Activated gamma-delta T cell (primary cell): ENCODE results near the gene SLC12A9.
"Not testable (repeated sequence)": the region's sequence is repeated elsewhere in the genome, so short reads cannot be mapped to it uniquely, and the experiment has no call there.

ENCODE experiments used
- DNase-seq: peaks from one replicate; lab custom pipeline; 2025; lab: John Stamatoyannopoulos, UW
- total RNA-seq, 2 donors: gene quantifications; one replicate each; lab custom pipeline; 2026; lab: John Stamatoyannopoulos, UW

Gene SLC12A9, protein sequence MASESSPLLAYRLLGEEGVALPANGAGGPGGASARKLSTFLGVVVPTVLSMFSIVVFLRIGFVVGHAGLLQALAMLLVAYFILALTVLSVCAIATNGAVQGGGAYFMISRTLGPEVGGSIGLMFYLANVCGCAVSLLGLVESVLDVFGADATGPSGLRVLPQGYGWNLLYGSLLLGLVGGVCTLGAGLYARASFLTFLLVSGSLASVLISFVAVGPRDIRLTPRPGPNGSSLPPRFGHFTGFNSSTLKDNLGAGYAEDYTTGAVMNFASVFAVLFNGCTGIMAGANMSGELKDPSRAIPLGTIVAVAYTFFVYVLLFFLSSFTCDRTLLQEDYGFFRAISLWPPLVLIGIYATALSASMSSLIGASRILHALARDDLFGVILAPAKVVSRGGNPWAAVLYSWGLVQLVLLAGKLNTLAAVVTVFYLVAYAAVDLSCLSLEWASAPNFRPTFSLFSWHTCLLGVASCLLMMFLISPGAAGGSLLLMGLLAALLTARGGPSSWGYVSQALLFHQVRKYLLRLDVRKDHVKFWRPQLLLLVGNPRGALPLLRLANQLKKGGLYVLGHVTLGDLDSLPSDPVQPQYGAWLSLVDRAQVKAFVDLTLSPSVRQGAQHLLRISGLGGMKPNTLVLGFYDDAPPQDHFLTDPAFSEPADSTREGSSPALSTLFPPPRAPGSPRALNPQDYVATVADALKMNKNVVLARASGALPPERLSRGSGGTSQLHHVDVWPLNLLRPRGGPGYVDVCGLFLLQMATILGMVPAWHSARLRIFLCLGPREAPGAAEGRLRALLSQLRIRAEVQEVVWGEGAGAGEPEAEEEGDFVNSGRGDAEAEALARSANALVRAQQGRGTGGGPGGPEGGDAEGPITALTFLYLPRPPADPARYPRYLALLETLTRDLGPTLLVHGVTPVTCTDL
- total RNA-seq: 85.6 to 113 reads per million in 2 donors

DNA sequence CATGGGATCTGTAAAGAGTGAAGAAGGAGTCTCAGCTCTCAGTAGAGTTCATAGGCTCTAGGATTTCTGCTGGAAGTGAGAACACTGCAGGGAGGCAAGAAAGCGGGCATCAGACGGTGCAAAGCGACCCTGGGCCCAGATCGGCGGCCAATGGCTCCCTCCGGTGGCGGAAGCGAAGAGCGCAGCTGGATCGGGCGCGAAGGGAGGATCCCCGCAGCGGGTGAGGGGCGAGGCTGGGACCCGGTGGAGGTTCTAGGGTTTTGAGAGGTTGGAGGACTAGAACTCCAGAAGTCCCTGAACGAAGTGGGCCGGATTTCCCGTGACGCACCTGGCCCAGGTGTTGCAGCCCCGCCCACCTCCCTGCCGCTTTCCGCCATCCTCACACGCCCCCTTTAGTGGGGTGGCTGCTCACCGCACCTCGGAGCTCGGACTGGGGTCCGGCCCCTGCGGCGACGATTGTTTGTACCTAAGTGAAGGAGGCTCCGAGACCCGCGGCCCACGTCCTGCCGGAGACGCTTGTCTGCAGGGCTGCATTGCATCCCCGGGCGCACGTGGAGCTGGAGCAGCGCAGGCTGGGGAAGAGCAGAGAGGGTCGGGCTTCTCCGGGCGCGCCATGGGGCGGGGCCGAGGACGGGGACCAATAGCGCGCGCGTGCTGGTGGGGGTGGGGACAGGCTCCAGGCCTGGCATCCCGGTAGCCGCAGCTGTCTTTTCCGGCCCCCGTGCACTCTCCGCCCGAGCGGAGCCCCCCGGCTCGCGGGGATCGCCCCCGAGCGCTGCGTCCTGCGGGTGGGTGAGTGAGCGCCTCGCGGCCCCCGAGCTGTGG is at the start of gene SLC12A9:
Gene SLC12A9, plus strand, starts transcription at position 666 of the 825 bp plus-strand sequence. CDS start 1,485 bp downstream, outside the sequence.
- DNase-seq: peak; percentile 69

DNA sequence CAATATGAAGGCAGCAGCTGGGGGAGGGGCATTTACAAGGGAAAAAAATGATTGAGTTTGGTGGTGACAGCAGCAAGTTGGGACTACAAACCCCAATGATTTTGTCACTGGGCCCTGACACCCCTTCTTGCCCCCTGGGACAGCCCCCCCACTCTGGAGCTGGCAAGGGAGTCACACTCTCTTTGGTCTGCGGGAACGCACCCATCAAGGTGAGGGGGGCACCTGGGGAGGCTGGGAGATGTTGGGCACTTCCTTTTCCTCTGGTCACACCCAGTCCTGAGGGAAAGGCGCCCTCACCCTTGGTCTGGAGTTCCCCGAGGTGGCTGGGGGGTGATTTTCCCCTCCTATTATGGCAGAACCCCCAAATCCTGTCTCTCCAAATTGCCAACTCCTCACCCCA is 49.6 kb upstream of the SLC12A9 start:
- DNase-seq: no peak

GRCh38 chr7:100803398-100804161 is 48.9 kb upstream of the SLC12A9 start:
- no peak for DNase-seq

GRCh38 chr7:100804681-100805431 is 47.7 kb upstream of the SLC12A9 start:
- no peak for DNase-seq

DNA sequence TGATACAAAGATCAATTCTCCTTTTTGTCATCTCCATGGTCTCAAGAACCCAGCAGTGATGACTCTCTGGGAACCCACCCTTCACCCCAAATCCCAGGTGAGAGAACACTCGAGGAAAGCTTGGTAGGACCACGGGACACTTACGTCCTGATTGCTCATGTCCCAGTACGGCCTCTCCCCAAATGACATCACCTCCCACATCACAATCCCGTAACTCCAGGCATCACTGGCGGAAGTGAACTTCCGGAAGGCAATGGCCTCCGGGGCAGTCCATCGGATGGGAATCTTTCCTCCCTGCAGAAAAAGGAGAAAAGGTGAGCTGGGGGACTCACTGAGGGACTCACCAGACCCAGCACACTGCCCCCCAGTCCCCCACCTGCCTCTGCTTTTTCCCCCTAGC is 46.2 kb upstream of the SLC12A9 start:
- no peak for DNase-seq

GRCh38 chr7:100806883-100807282 is 45.6 kb upstream of the SLC12A9 start:
- not testable (repeated sequence) for DNase-seq

- DNase-seq: no peak
These were observed 44.1 kb upstream of the SLC12A9 start for GRCh38 chr7:100808354-100808875.

DNA sequence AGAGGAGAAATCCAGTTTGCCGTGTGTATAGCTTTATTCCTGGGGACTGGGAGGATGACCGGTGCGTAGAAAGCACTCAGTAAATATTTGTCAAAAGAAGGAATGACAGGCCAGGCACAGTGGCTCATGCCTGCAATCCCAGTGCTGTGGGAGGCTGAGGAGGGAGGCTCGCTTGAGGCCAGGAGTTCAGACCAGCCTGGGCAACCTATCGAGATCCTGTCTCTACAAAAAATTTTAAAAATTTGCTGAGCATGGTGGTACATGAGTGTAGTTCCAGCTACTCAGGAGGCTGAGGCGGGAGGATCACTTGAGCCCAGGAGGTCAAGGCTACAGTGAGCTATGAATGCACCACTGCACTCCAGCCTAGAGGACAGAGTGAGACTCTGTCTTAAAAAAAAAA is 41.0 kb upstream of the SLC12A9 start:
- no peak for DNase-seq

DNA sequence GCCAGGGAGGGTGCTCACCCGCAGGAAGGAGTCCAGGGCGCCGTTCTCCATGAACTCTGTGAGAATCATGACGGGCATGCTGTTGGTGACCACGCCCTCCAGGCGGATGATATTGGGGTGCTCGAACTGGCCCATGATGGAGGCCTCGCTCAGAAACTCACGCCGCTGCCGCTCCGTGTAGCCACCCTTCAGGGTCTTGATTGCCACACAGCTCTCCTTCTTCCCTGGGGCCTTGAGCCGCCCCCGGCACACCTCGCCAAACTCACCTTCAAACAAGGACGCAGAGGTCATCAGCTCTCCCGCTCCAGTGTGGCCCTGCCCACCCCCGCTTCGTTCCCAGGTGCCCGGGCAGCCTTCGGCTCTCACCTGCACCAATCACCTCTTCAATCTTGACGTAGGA is 39.8 kb upstream of the SLC12A9 start:
- no peak for DNase-seq

- DNase-seq: not testable (repeated sequence)
These were observed 36.0 kb upstream of the SLC12A9 start for GRCh38 chr7:100816515-100816914.

GRCh38 chr7:100817097-100817496 is 35.4 kb upstream of the SLC12A9 start:
- DNase-seq: no peak

- no peak for DNase-seq
These were observed 34.1 kb upstream of the SLC12A9 start for GRCh38 chr7:100818366-100818765.

DNA sequence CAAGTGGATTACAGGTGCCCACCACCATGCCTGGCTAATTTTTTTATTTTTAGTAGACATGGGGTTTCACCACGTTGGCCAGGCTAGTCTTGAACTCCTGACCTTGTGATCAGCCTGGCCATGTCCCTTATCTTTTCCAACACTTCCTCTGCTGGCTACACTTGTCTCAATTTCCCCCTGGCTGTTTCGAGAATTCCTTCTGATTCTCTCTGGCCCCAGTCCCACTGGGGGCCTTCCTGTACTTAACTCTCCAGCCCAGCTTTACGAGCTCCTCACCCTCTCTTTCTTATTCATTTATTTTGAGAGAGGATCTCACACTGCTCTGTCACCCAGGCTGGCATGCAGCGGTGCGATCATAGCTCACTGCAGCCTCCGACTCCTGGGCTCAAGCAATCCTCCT is 33.7 kb upstream of the SLC12A9 start:
- no peak for DNase-seq

GRCh38 chr7:100819586-100819985 is 32.9 kb upstream of the SLC12A9 start:
- DNase-seq: no peak

DNA sequence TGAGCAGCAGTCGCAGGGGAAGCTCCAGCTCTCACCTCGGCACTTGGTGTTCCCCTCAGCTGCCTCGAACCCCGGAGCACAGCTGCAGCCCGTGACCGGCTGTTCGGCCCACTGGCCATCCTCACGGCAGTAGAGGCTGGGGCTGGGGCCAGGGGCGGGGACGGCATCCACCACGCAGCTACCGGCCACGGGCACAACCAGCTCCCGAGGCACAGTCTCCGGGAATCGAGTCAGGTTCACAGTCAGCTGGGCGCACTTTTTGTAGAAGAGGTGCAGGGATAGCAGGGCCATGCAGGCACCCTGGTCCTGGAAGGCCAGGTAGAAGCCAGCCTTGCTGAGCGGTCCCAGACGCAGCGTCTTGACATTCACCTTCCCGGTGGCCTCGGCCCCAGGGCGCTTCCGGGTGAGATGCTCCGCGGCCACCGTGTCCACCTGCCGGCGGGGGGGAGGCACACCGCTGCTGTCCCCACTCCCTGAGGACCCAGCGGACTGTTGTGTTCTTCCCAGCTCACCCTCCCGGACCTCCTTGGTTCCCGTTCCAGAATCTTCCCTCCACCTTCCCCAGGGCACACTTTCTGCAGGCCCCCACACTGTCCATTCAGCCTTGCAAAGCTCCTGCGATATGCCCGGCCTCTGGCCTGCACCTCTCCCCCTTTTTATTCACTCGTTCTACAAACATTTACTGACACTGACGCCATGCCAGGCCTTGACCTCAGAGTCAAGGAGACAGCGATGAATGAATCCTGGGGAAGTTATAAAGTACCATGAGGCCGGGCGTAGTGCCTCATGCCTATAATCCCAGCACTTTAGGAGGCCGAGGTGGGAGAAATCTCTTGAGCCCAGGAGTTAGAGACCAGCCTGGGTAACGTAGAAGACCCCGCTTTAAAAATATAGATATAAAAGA is 30.0 kb upstream of the SLC12A9 start:
- no peak for DNase-seq

- no peak for DNase-seq
These were observed 29.4 kb upstream of the SLC12A9 start for GRCh38 chr7:100823140-100823525.

- DNase-seq: no peak
These were observed 29.0 kb upstream of the SLC12A9 start for GRCh38 chr7:100823534-100823933.

DNA sequence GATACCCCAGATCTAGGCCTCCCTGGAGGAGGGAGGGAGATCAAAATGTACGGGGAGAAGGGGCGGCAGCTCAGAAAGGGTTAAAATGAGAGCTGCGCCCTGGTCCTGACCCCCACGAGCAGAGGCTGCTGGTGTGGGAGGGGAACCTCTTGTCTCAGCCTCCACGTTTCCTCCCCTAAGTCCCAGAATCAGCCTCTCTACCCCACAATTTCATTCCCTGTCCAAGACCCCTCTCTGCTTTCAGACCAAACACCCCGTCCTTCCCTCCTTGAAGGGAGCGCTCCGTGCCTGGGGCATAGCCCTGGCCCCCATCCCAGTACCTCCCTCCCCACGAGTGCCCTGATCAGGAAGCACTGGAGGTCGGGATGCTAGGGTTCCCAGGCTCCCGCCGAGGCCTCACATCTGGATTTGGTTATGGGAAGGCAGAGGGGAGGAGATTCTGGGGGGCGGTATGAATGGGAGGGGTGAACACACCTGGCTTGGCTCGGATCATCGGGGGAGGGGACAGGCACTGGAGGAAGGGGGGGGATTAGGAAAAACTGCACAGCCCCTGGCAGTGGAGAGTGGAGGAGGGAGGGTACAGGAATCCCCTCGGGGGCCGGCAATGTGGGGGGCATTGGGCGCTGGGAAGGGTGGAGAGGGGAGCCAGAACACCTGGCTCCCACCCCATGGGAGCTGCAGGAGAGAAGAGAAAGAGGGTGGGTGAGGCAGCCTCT is 27.9 kb upstream of the SLC12A9 start:
- no peak for DNase-seq
